Fibroblast of villous mesenchyme (primary cell): Measurements from ENCODE around the gene RAD51AP1. TPM values are rescaled to one million over a fixed set of nuclear protein-coding genes. Genes with fewer than 3 reads are reported as not detected.

Experiments
- DNase-seq: peaks from one replicate; pipeline ENCODE4 v3.0.0-alpha.2; 2010; ENCODE audit warnings: low read depth
- H3K4me3 ChIP-seq: 2 replicates; pipeline ENCODE4 v1.5.1; 2011; ENCODE audit warnings: low read depth, mild to moderate bottlenecking, low read length
- total RNA-seq: library from RNA; depleted of rRNA; stranded (reverse); fragments of >200 nt; gene quantifications from 2 replicates; pipeline ENCODE4 v1.2.3, GENCODE V29; 2012
- TF ChIP-seq, protein P1 (sequence below): IDR thresholded peaks from 2 replicates; pipeline ENCODE4 v1.5.1; 2012; ENCODE audit warnings: low read depth, mild to moderate bottlenecking, low read length; ENCODE audit not compliant: insufficient read depth

Gene RAD51AP1
- total RNA-seq, 1 donor, result 18.1 TPM

DNA sequence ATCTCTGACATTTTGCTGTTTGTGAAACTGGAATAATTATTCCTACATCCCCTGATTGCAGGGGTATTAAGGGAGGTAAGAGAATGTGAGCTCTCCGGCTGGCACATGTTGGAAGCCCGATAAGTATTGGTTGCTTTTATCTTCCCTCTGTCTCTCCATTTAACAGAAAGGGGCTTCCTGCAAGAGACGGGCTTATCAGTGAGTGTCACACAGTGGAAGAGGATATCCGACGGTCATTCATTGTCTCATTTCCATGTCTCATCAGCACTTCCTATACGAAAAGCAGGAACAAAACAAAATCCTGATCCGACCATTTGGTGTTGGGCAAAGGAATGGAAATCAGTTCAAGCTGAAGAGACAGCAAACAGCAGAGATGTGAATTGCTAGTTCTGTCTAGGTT is 34.0 kb downstream of the RAD51AP1 start:
- TF ChIP-seq, protein P1, sequence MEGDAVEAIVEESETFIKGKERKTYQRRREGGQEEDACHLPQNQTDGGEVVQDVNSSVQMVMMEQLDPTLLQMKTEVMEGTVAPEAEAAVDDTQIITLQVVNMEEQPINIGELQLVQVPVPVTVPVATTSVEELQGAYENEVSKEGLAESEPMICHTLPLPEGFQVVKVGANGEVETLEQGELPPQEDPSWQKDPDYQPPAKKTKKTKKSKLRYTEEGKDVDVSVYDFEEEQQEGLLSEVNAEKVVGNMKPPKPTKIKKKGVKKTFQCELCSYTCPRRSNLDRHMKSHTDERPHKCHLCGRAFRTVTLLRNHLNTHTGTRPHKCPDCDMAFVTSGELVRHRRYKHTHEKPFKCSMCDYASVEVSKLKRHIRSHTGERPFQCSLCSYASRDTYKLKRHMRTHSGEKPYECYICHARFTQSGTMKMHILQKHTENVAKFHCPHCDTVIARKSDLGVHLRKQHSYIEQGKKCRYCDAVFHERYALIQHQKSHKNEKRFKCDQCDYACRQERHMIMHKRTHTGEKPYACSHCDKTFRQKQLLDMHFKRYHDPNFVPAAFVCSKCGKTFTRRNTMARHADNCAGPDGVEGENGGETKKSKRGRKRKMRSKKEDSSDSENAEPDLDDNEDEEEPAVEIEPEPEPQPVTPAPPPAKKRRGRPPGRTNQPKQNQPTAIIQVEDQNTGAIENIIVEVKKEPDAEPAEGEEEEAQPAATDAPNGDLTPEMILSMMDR, result no peak
- no peak for DNase-seq
- no peak overlapping the region for H3K4me3 ChIP-seq

DNA sequence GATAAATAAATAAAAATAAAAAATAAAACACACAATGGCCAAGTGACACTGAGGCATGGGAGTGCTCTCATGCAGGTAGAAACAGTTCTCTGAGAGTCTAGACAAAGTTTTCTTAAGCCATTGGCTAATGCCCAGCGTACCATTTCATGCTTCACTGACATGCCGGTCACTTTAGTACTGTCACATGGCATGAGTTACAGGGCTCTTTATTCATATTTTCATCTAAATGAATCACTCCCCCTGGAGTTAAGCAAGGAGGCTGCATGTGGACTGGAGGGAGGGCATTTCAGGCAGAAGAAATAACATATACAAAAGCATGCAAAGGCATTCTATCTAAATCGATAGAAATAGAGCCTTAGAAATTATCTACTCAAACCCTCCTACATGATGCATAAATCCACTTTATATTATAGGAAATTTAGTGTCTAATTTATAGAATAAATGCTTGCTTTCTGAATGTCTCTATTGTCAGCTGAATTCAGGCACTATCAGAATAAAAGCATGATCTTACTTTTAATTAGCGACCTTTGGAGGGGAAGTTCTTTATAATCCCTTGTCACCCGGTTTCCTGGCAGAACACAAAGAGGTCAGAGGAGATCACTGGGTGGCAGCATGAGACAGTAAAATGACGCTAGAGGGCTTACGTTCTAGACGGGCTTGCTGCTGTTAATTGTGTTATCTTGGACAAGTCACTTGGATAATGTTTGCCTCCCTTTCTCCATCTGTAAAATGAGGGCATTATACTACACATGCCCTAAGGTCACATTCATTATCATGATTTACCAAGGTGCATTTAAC is 40.8 kb downstream of the RAD51AP1 start:
- TF ChIP-seq, protein P1, result peak; percentile 19
- DNase-seq, result peak; percentile 10
- H3K4me3 ChIP-seq, result no peak overlapping the region

DNA sequence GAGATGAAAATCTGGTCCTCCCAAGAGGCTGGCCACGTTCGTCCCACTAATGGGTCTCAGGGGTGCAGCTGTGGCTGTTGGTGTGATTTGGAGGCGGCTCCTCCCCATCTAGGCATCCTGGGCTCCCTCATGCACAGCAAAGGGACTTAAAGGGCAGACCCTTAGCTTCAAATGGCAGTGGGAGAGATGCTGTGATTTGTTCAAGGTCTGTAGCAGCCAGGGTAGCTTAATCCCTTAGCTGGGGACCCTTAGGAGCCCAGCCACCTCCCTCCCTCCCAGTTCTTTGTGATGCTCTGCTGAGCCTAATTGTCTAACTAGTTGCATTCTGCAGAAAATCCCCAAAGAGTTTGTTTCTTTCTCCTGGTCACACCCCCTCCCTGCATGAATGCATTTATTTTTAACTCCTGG is 41.6 kb downstream of the RAD51AP1 start:
- H3K4me3 ChIP-seq, result no peak overlapping the region
- no peak for DNase-seq
- TF ChIP-seq, protein P1, result no peak

DNA sequence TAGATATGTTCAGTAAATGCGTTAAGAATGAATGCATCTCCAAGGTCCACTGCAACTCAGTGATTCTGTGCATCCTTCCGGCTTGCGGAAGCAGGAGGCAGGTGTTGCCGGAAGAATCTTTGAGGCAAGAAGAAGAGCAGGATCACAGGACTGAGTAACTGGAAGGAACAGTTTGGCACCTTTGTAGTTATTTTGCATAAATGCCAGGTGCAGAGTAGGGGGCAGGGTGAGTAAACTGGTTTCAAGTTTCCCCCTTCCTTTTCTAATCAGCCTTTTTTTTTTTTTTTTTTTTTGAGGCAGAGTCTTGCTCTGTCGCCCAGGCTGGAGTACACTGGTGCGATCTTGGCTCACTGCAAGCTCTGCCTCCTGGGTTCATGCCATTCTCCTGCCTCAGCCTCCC is 45.6 kb downstream of the RAD51AP1 start:
- no peak overlapping the region for H3K4me3 ChIP-seq
- TF ChIP-seq, protein P1, result no peak
- no peak for DNase-seq

DNA sequence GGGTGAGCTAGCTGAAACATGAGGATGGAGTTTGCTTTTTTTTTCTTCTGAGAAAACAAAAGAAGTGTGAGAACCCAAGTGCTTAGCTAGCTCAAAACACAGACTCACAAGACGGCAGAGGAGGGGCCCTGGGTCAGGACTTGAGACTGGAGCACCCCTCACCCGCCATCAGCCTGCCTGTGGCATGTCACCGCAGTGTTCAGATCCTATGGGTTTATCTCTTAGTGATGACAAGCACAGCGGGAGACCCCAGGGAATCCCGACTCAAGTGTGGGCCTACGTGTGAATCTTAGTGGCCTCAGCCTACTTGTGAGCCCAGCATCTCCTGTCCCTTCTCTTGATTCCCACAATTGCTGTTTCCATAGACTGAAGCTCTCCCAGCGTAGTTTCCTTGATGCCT is 46.2 kb downstream of the RAD51AP1 start:
- no peak for DNase-seq
- no peak overlapping the region for H3K4me3 ChIP-seq
- TF ChIP-seq, protein P1, result no peak

DNA sequence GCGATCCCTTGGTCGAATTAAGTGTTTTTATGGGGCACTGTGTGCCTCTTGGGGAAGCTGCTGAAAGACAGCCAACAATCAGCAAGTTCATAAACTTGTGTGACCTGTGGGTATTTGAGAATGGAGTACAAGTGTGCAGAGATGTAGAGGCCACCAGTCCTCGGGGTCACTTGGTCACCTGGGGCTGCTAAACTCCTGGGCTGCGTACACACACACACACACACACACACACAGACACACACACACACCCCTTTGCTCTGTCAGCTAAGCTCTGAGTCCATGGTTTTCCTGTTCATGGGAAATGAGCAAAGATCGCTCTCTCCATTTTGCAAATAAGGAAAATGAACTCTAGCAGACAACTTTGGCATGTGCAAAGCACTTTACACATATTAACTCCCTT is 47.8 kb downstream of the RAD51AP1 start:
- DNase-seq, result no peak
- no peak overlapping the region for H3K4me3 ChIP-seq
- TF ChIP-seq, protein P1, result no peak

DNA sequence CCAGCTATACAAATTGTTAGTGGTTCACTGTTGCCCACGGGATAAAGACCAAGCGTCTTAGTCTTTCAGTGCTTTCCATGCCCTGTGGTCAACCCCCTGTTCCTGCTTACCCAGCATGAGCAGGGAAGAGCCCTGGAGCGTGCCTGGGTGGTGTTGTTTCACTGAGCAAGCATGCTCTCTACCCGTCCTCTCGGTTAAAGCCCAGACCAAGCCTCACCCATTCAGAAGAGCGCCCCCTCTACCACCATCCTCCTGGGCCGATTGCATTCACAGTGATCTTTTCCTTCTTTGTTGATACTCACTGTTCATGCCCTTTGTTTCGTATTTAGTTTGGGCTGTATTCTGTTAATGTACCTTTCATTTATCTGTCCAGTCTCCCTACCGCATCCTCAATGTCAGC is 48.4 kb downstream of the RAD51AP1 start:
- H3K4me3 ChIP-seq, result no peak overlapping the region
- no peak for DNase-seq
- TF ChIP-seq, protein P1, result no peak
